Skeletal muscle cell (primary cell): Measurements from ENCODE around the gene CTCF.
A peak's percentile ranks its signal among the peaks of the same experiment; 100 is the strongest.

Experiments
- DNase-seq: peaks from one replicate; pipeline ENCODE4 v3.0.0-alpha.2; 2010; ENCODE audit warnings: low read depth
- H3K4me3 ChIP-seq: 2 replicates; pipeline ENCODE4 v1.5.1; 2011; ENCODE audit warnings: low read depth, mild to moderate bottlenecking, control low read depth, low read length, moderate library complexity

CTCF gene

DNA sequence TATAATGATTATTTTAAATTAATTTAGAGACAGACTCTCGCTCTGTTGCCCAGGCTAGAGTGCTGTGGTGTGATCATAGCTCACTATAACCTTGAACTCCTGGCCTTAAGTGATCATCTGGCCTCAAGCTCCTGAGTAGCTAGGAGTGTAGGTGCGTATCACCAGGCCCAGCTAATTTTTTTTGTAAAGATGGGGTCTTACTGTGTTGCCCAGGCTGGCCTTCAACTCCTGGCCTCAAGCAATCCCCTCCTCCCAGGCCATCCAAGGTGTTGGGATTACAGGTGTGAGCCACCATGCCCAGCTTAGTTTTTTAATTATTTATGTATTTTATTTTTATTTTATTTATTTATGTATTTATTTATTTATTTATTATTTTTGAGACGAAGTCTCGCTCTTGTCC, 17.9 kb downstream of the CTCF start:
- H3K4me3 ChIP-seq: no peak overlapping the region
- DNase-seq: no peak

GRCh38 chr16:67593288-67593687, 31.0 kb downstream of the CTCF start:
- no peak overlapping the region for H3K4me3 ChIP-seq
- no peak for DNase-seq

DNA sequence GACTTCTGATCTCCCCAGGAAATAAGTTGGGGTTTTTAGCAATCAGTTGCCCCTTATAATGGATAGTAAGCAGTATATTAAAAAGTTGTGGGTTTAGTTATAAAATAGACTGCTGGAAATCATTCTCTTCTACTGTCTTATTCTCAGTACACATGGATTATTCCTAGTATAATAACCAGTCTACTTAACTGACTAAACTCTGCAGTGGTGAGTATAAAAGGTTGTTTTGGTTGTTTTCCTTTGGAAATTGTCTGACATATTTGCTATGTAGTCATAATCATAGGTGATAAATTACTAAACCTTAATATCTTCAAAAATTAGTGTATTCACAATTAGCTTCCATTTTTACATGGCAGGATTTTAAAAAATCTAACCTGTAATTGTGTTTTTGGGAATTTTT, 31.4 kb downstream of the CTCF start:
- no peak for DNase-seq
- no peak overlapping the region for H3K4me3 ChIP-seq

GRCh38 chr16:67594256-67594915, 32.1 kb downstream of the CTCF start:
- no peak for DNase-seq
- H3K4me3 ChIP-seq: no peak overlapping the region

DNA sequence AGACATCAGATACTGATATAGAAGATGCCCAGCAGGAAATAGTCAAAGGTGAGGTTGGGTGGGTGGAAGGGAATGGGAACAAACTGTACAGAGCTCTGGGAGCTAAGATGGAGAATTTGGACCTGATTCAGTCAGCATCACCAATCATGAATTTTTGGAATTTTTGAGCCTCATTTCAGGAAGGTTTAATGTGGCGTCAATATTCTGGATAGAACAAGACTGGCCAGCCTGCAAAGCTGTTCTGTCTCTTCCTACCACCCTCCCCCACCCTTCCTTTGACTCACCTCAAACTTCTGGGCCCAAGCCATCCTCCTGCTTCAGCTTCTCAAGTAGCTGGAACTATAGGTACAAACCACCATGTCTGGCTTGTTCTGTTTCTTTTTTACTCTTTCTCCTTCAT, 32.6 kb downstream of the CTCF start:
- peak; percentile 24 for DNase-seq
- H3K4me3 ChIP-seq: no peak overlapping the region

- DNase-seq: no peak
- no peak overlapping the region for H3K4me3 ChIP-seq
Observed at GRCh38 chr16:67598527-67598926, 36.2 kb downstream of the CTCF start.

DNA sequence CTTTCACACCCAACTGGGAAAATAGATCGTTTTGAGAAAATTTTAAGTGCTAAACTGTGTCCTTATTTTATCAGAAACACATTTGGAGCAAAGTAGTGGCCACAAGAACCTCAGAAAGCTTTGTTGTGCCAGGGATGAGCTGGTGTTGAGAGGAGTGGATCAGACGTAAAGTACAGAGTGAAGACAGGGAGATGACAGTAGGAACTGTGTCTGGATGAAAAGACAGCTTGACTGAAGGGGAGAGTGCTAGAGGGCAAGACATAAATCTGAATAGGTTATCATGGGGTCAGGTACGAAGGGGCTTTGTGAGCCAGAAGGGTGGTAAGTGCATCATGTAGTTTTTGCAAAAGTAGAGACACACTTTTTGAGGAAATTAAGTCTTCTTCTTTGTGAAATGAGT, 43.3 kb downstream of the CTCF start:
- no peak overlapping the region for H3K4me3 ChIP-seq
- DNase-seq: no peak

DNA sequence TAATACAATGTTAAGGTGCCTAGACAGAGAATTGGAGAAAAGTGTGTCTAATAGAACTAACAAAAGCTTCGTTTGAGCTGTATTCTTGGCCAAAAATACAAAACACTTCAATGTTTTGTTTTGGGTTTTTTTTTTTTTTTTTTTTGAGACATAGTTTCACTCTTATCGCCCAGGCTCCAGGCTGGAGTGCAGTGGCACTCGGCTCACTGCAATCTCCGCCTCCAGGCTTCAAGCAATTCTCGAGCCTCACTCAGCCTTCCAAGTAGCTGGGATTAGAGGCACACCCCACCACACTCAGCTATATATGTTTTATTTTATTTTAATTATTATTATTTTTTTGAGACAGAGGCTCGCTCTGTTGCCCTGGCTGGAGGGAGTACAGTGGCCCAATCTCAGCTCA, 44.3 kb downstream of the CTCF start:
- DNase-seq: no peak
- no peak overlapping the region for H3K4me3 ChIP-seq

DNA sequence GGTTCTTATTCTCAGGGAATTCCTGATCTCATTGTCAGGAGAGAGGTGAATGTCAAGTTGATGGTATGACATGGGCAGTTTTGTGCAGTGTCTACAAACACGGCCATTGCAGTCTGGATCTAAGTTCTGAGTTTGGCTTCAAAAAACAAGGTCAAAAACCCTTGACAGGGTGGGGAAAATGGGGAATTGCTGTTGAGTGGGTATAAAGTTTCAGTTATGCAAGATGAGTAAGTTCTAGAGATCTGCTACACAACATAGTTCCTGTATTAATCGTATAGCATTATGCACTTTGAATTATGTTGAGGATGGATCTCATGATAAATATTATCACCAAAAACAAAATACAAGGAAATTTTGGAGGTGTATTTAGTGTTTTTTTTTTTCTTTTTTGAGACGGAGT, 46.0 kb downstream of the CTCF start:
- DNase-seq: no peak
- no peak overlapping the region for H3K4me3 ChIP-seq

DNA sequence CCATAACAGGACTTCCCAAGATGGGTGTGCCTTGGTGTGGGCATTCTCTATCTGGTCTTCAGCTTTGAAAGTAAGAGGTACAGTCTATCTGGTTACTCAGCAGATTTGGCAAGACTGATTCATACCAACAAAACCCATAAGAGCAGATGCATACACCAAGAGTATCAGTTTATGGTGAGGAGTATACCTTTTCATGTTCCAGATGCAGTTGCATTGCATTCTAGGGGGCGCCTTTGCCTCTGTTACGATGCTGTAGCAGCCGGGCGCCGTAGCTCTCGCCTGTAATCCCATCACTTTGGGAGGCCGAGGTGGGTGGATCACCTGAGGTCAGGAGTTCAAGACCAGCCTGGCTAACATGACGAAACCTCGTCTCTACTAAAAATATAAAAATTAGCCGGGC, 51.5 kb downstream of the CTCF start:
- H3K4me3 ChIP-seq: no peak overlapping the region
- no peak for DNase-seq

GRCh38 chr16:67628216-67628615, 65.9 kb downstream of the CTCF start:
- DNase-seq: no peak
- no peak overlapping the region for H3K4me3 ChIP-seq

- H3K4me3 ChIP-seq: no peak overlapping the region
- DNase-seq: peak; percentile 49
Observed at GRCh38 chr16:67632415-67633172, 70.3 kb downstream of the CTCF start.

DNA sequence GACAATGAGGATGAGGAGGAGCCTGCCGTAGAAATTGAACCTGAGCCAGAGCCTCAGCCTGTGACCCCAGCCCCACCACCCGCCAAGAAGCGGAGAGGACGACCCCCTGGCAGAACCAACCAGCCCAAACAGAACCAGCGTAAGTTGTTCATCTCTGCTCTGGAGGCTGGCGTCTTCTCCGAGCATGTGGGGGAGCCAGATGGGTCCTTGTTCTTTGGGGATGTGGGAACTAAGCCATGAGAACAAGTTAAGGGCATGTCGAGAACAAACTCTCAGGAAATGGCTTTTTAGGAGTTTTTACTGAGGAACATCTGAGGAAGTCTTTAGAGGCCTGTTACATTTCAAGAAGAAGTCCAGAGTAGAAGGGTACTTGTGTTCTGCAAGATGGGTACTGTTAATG, 74.4 kb downstream of the CTCF start:
- no peak for DNase-seq

DNA sequence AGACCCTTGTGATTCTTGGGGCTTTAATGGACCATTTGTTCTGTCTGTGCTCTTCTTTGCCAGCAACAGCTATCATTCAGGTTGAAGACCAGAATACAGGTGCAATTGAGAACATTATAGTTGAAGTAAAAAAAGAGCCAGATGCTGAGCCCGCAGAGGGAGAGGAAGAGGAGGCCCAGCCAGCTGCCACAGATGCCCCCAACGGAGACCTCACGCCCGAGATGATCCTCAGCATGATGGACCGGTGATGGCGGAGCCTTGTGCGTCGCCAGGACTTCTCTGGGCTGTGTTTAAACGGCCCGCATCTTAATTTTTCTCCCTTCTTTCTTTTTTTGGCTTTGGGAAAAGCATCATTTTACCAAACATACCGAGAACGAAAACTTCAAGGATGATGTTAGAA, 75.3 kb downstream of the CTCF start:
- H3K4me3 ChIP-seq: no peak overlapping the region
- DNase-seq: no peak

More for the DNA sequence above, 74.4 kb downstream of the CTCF start:
- H3K4me3 ChIP-seq: no peak overlapping the region

GRCh38 chr16:67641779-67642708, 79.7 kb downstream of the CTCF start:
- no peak for DNase-seq
- no peak overlapping the region for H3K4me3 ChIP-seq

- DNase-seq: no peak
- no peak overlapping the region for H3K4me3 ChIP-seq
Observed at GRCh38 chr16:67644038-67644437, 81.7 kb downstream of the CTCF start.

DNA sequence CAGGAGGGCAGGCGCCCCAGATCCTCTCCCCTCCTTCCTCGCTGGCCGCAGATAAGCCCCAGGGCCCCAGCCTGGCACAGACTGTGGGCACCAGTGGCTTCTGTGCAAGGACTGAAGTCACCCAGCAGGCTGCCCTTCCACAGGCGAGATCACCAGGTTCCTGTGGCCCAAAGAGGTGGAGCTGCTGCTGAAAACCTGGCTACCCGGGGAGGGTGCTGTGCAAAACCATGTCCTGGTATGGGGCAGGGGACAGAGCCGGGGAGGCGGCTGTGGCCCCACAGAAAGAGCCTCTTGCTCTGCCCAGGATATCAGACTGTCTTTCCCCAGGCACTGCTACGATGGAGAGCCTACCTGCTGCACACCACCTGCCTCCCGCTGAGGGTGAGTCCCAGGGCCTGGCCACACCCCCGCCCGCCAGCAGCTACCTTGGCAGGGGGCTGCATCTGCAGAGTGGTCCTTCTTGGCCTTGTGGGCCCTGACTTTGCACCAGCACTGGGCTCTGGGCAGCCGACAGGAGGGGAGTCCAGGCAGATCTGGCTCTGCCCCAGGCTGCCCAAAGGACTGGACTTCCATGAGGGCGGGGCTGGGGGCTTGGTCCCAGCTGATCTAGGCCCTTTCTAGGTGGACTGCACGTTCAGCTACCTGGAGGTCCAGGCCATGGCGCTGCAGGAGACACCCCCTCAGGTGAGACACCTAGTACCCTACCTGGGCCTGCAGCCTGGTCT, 83.2 kb downstream of the CTCF start:
- no peak overlapping the region for H3K4me3 ChIP-seq
- no peak for DNase-seq

DNA sequence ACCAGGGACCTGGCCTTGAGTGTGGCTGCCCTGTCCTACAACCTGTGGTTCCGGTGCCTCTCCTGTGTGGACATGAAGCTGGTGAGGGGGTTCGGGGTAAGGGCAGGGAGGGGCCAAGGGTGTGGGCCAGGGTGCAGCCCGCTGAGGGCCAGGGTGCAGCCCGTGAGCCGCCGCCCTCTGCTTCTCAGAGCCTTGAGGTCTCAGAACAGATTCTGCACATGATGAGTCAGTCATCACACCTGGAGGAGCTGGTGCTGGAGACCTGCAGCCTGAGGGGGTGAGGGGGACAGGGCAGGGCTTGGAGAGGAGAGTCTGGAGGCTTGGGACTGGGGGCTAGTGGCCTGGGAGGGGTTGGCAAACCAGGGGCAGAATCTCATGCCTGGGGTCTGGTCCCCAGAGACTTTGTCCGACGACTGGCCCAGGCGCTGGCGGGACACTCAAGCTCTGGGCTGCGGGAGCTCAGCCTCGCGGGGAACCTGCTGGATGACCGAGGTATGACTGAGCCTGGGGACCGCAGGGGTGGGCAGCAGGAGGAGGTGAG, 84.9 kb downstream of the CTCF start:
- DNase-seq: no peak
- H3K4me3 ChIP-seq: no peak overlapping the region

- DNase-seq: no peak
- H3K4me3 ChIP-seq: no peak overlapping the region
Observed at GRCh38 chr16:67647681-67648080, 85.4 kb downstream of the CTCF start.
